Measurements from ENCODE around the gene STK4. TPM values are rescaled to one million over a fixed set of nuclear protein-coding genes. Genes with fewer than 3 reads are reported as not detected.

Gene STK4
- total RNA-seq, 2 donors from 2014 or later: 168 to 215 TPM

DNA sequence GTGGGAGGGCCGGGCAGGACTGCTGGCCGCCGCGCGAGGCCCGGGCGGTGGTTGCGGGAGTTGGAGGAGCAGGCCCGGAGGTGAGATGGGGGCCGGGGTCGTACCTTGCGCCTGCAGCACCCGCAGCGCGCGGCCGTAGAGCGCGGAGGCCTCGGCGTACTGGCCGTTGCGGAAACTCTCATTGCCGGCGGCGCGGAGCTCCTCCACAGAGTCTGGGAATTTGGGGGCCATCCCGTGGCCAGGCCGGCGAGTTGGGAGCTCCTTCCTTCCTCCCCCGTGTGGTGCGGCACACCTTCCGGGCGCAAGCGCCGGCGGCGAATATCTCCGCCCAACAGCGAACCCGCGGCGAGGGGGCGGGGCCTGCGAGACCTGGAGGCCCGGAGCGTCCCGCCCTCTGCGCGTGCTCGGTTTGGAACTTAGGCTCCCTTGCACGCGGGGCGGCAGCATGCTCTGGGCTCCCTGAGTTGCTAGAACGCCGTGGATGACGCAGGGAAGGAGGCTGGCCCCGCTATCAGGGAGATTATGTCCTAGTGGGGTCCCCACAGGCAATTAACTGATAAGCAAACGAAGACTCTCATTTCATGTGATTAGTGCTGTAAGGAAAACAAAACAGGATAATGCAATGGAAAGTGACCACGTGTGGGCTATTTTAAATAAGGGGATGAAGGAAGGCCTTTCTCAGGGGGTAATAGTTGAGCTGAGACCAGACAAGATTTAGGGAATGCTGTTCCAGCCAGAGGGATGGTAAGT lies 6.0 kb upstream of the STK4 start, which contains the start of gene TOMM34:
Gene TOMM34, minus strand, starts transcription at position 295 of the 750 bp plus-strand sequence. Its CDS starts 64 bp downstream, at position 231.
- ATAC-seq (replicated peaks): peak; percentile 80

DNA sequence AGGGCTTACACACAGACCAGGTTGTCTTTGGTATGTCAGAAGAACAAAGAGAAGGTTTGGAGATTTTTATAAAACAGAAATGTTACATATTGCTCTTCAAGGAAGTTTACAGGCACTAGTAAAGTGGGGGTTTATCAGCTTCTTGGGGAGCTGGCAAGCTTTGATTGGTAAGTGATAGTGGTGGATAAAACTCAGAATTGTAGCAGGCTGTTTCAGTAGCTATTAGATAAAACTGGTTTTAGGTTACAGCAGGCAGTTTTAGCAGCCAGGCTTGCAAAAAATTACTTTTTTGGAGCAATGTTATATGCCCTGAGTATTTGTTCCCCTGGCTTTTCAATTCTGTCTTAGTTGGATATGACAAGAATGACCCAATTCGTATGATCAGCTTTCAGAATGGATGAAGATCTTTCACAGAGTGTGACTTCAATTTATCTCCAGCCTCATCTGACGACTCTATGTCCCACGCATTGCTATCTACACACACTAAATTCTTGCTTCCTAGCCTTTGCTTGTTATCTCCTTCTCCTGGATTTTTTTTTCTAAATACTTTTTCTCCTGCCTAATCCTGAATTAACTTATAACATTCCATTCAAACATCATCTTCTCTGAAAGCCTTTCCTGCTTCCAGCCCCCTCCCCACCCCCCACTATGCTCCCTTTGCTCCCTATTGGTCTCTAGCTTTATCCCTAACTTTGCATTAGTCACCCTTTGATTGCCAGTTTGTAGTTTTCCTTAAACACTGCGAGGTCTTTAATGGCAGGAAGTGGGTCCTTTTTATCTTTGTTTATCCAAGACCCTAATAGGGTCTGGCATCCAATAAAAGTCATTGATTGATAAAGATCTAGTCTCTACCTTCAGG lies 5.1 kb upstream of the STK4 start:
- Mint-ChIP-seq H3K4me3 (peak overlapping the region; percentile 90), H3K27ac (peak overlapping the region; percentile 97)

More for the DNA sequence above, 6.0 kb upstream of the STK4 start, which contains the start of gene TOMM34:
- peak within 1 kb of the TSS; percentile 97 for H3K27ac Mint-ChIP-seq
- peak within 1 kb of the TSS; percentile 90 for H3K4me3 Mint-ChIP-seq
- H3K4me1 Mint-ChIP-seq: peaks cover 50% of the 10 kb centered on the region
- H3K36me3 Mint-ChIP-seq (ENCODE audit: low read depth): peaks cover 48% of the 10 kb centered on the region
- no peaks in the 10 kb centered on the region for H3K27me3 Mint-ChIP-seq
- H3K9me3 Mint-ChIP-seq: no peaks in the 10 kb centered on the region

DNA sequence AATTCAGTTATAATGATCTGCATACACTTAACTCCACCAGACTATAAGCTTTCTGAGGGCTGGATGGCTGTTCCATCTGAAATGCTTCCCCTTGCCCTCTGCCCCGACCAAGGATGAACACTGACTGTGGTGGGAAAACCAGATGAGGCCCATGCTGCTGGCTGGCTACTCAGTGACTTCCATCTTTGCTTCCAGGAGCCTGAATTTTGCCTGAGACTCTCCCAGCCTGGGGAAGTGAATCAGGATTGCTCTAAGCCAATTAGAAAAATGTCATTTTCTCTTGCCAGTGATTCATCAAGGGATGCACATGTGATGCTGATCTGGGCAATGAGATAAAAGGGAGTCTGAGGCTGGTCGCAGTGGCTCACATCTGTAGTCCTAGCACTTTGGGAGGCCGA lies 4.4 kb upstream of the STK4 start:
- ATAC-seq (replicated peaks): no peak
- Mint-ChIP-seq H3K4me3 (peak overlapping the region; percentile 90), H3K36me3 (ENCODE audit: low read depth) (peaks cover 40% of the 10 kb centered on the region), H3K4me1 (peaks cover 46% of the 10 kb centered on the region), H3K27me3 (no peaks in the 10 kb centered on the region), H3K27ac (no peak overlapping the region), H3K9me3 (no peaks in the 10 kb centered on the region)

More for the DNA sequence above, 5.1 kb upstream of the STK4 start:
- Mint-ChIP-seq H3K9me3 (no peaks in the 10 kb centered on the region), H3K36me3 (ENCODE audit: low read depth) (peaks cover 40% of the 10 kb centered on the region), H3K4me1 (peaks cover 50% of the 10 kb centered on the region), H3K27me3 (no peaks in the 10 kb centered on the region)
- ATAC-seq (replicated peaks): no peak

DNA sequence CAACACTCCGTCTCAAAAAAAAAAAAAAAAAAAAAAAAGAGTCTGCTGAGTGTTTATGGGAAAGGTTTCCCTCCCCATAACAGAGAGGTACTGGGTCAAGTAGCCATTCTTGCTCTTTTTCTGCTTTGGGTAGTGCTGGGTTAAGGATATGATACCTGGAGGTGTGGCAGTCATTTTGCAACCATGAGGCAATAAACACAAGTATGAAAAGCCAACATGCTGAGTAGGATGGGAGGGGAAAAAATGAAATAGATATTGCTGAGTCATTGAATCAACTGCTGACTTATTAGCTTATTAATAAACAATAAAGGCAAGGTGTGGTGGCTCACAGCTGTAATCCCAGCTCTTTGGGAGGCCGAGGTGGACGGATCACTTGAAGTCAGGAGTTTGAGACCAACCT lies 3.8 kb upstream of the STK4 start:
- no peak for ATAC-seq (replicated peaks)
- Mint-ChIP-seq H3K4me1 (peaks cover 46% of the 10 kb centered on the region), H3K9me3 (no peaks in the 10 kb centered on the region), H3K36me3 (ENCODE audit: low read depth) (peaks cover 40% of the 10 kb centered on the region), H3K4me3 (peak overlapping the region; percentile 90), H3K27ac (peak overlapping the region; percentile 42), H3K27me3 (no peaks in the 10 kb centered on the region)

DNA sequence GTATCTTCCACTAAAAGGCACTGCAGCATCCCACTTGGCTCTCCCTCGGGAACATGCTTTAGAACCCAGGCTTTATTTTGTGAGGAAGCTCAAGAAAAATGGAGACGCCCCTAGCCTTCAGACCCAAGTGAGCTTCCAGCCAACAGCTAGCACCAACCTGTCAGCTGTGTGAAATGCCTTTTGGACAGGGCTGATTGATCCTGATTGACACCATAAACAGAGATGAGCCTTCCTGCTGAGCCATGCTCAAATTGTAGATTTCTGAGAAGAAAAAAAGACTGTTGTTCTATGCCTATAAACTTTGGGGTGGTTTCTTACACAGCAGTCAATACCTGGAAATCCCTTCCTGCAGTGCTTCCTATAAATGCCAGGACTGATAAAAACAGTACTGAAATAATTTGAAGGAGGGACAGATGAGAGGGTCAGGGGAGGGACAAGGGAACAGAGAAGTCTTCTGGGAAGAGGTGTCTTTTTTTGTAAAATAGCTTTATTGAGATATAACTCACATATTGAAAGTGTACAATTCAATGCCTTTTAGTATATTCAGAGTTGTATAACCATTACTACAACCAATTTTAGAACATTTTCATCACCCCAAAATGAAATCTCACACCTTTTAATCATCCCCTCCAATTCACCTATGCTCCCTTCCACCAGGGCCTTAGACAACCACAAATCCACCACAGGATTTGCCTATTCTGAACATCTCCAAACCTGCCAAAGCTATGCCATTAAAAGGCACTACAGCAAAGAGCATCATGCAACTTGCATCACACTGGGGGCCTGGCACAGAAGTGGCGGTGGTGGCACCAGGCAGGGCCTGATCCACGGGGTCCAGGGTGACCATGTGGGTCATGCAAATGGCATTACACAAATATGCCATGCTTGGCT lies 2.7 kb upstream of the STK4 start:
- Mint-ChIP-seq H3K27me3 (no peaks in the 10 kb centered on the region), H3K4me3 (peak overlapping the region; percentile 56), H3K4me1 (peaks cover 38% of the 10 kb centered on the region), H3K36me3 (ENCODE audit: low read depth) (peaks cover 40% of the 10 kb centered on the region), H3K27ac (peak overlapping the region; percentile 77), H3K9me3 (no peaks in the 10 kb centered on the region)
- ATAC-seq (replicated peaks): no peak

DNA sequence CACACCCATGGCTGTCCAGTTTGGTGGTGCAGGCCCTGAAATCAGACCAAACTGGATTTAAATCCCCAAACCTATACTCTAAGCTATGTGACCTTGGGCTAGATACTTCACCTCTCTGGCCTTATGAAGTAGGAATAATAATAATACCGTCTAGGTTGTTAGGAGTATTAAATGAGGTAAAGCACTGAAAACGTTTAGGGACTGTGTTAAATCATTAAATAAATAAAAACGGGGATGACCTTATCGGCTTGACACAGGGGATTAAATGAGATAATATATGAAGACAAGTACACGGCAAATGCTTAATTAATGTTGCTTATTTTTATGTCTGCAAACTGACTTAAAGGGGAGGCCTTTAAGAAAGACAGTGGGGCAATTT lies 672 bp upstream of the STK4 start:
- Mint-ChIP-seq H3K4me3 (peak overlapping the region; percentile 99), H3K27me3 (no peaks in the 10 kb centered on the region), H3K4me1 (peaks cover 43% of the 10 kb centered on the region), H3K27ac (peak overlapping the region; percentile 99), H3K36me3 (ENCODE audit: low read depth) (peaks cover 46% of the 10 kb centered on the region), H3K9me3 (no peaks in the 10 kb centered on the region)
- ATAC-seq (replicated peaks): no peak

DNA sequence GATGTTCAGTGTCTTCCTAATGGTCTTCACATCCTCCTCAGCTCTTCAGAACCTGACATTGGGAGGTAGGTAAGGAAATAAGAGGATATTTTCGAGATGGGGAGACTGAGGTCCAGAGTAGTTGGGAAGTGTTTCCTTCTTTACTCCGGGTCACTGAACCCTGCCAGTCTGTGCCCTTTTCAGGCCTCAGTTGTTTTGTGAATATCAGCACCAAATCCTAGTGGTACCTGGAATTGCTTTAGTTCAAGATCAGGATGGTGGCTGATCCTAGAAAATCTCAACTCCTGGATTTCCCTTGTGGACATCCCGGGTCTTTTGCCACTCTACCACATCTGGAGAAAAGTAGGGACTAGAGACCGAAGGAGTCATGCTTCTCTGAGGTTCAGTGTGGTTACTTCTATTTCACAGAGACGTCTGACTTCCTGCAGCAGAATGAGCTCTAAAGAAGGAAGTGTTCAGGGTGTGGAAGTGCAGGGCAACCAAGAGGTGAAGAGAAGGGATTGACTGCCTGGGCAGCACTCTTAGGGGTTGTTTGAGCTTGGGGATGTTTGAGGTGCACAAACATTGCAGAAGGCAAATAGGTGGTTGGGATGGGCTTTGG lies 995 bp downstream of the STK4 start:
- H3K27ac Mint-ChIP-seq: peak overlapping the region; percentile 99
- peaks cover 45% of the 10 kb centered on the region for H3K4me1 Mint-ChIP-seq
- peak; percentile 21 for ATAC-seq (replicated peaks)
- peak overlapping the region; percentile 99 for H3K4me3 Mint-ChIP-seq
- H3K27me3 Mint-ChIP-seq: no peaks in the 10 kb centered on the region
- H3K36me3 Mint-ChIP-seq (ENCODE audit: low read depth): peaks cover 63% of the 10 kb centered on the region
- no peaks in the 10 kb centered on the region for H3K9me3 Mint-ChIP-seq

DNA sequence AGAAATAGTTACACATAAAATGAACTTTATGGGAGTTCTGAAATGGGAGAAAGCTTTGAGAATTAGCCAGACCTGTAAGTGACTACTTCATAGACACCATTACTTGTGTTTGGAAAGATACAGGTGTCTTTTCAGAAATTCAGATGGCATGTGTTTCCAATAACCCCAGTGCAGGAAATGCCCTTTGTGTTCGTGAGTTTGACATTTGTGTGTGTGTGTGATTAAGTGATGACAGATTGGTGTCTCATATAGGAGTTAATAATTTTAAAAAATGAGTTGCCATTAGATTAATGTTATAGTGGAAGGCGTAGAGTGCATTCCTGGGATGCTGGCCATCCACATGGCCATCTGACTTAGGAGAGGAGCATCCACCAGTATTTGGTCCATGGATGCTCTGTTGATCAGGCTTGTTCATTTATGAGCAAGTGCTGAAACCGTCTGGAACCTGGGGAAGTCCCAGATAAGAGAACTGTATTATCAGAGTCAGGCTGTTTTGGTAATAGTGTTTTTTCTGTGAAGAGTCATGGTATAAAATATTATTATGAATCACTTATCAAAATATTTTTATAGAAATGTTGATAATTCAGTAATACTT lies 3.1 kb downstream of the STK4 start:
- ATAC-seq (replicated peaks): peak; percentile 27
- peak overlapping the region; percentile 99 for H3K4me3 Mint-ChIP-seq
- peaks cover 42% of the 10 kb centered on the region for H3K4me1 Mint-ChIP-seq
- H3K36me3 Mint-ChIP-seq (ENCODE audit: low read depth): peaks cover 84% of the 10 kb centered on the region
- H3K27ac Mint-ChIP-seq: peak overlapping the region; percentile 99
- H3K27me3 Mint-ChIP-seq: no peaks in the 10 kb centered on the region
- no peaks in the 10 kb centered on the region for H3K9me3 Mint-ChIP-seq

DNA sequence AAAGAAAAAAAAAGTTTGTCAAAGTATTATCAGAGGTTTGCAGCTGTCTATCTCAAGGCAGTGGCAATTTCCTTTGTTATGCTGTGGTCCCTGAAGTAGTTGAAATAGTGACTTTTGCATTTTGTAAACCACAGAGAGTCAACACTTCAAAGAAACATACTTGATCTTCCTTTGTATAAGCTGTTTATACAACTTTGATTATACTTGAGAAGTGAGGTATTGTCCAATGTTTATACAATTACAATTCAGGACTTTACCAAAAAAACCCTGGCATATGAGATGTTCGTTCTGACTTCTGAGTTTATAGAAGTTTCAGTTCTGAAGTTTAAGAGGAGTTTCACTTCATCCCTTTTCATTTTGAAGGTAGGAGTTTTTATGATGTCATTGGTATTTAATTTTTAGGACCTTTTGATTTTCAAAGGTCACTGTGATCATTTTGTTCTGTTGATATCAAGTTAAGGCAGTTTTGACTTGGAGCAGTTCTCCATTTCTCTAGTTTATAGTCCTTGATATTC lies 4.0 kb downstream of the STK4 start:
- Mint-ChIP-seq H3K4me1 (peaks cover 50% of the 10 kb centered on the region), H3K4me3 (peak overlapping the region; percentile 99), H3K9me3 (no peaks in the 10 kb centered on the region), H3K27me3 (no peaks in the 10 kb centered on the region), H3K27ac (peak overlapping the region; percentile 99), H3K36me3 (ENCODE audit: low read depth) (peaks cover 93% of the 10 kb centered on the region)
- ATAC-seq (replicated peaks): peak; percentile 25

DNA sequence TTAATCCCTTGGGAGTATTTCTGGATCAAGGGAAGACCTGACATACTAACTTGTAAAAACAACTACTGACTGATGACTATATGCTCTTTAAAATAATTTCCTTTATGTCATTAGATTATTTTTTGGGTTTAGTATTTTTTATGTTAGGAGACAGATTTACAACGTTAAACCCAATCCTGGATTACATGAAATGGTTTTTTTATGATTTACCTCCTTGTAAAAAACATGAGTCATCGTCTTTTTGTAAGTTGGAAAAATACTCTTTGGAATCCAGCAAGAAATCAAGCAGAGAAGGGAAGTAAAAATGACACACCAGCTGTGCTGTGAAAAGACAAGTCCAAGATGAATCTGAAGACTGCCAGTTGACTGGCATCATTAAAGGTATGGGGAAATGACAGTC lies 6.7 kb downstream of the STK4 start:
- peaks cover 100% of the 10 kb centered on the region for H3K36me3 Mint-ChIP-seq (ENCODE audit: low read depth)
- no peaks in the 10 kb centered on the region for H3K27me3 Mint-ChIP-seq
- no peaks in the 10 kb centered on the region for H3K9me3 Mint-ChIP-seq

DNA sequence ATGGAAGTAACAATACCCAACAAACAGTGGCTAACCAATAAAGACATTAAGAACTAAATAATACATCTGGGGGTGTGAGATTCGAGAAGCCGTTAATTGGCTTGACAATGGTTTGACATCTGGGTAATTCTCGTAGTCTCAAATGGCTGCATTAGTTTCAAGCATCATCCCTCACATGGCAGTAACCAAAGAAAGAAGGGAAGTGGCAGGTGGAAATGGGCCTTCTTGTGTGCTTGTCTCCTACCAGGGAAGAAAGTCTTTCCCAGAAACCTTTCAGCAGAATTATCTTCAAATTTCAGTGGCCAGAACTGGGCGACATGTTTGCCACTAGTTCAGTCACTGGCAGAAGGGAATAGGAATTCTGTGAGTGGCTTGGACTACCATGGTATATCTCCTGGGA lies 10.4 kb downstream of the STK4 start:
- H3K27ac Mint-ChIP-seq: peak overlapping the region; percentile 96
- H3K27me3 Mint-ChIP-seq: no peaks in the 10 kb centered on the region
- ATAC-seq (replicated peaks): no peak
- peaks cover 100% of the 10 kb centered on the region for H3K36me3 Mint-ChIP-seq (ENCODE audit: low read depth)
- H3K9me3 Mint-ChIP-seq: no peaks in the 10 kb centered on the region
- peaks cover 62% of the 10 kb centered on the region for H3K4me1 Mint-ChIP-seq
- H3K4me3 Mint-ChIP-seq: peak overlapping the region; percentile 72

More for the DNA sequence above, 6.7 kb downstream of the STK4 start:
- peak overlapping the region; percentile 68 for H3K27ac Mint-ChIP-seq
- peaks cover 73% of the 10 kb centered on the region for H3K4me1 Mint-ChIP-seq
- H3K4me3 Mint-ChIP-seq: peak overlapping the region; percentile 52
- no peak for ATAC-seq (replicated peaks)

DNA sequence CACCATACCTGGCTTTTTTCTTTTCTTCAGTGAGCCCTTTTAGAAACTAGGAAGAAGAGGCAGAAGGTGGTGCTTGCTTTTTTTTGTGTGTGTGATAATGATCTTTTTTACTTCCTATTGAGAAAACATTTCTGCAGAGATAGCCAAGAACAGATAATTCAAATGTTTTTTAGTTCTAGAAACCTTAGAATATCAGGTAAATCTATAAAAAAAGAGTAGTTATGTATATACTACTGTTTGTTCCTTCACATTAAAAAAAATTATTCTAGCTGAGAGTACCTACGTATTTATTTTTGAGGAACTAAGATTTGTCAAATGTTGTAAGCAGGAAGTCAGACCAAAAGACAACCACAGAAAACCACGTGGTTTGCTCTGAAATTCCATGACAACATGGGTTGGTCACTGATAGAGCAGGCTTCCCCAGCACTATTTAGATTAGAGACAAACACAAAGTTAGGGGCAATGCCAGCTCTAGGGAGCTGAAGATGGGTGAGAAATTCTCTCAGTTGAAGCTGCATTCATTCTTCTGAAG lies 12.8 kb downstream of the STK4 start:
- H3K27ac Mint-ChIP-seq: peak overlapping the region; percentile 96
- ATAC-seq (replicated peaks): peak; percentile 91
- no peaks in the 10 kb centered on the region for H3K27me3 Mint-ChIP-seq
- H3K4me3 Mint-ChIP-seq: peak overlapping the region; percentile 72
- peaks cover 64% of the 10 kb centered on the region for H3K4me1 Mint-ChIP-seq
- peaks cover 98% of the 10 kb centered on the region for H3K36me3 Mint-ChIP-seq (ENCODE audit: low read depth)
- H3K9me3 Mint-ChIP-seq: no peaks in the 10 kb centered on the region

Data from activated T-helper 17 cell treated with anti-CD3 and anti-CD28 coated beads, Interleukin-2, amount 50 U/mL, for 72 hours (primary cell).